ENCODE results near the gene ELP1.
"Not testable (repeated sequence)": the region's sequence is repeated elsewhere in the genome, so short reads cannot be mapped to it uniquely, and the experiment has no call there.

The ELP1 gene

GRCh38 chr9:108928386-108928785, 5.5 kb downstream of the ELP1 start:
- DNase-seq, result no peak

GRCh38 chr9:108924466-108924865, 9.5 kb downstream of the ELP1 start:
- no peak for DNase-seq

- no peak for DNase-seq
Measured at GRCh38 chr9:108921200-108921599, 12.7 kb downstream of the ELP1 start.

DNA sequence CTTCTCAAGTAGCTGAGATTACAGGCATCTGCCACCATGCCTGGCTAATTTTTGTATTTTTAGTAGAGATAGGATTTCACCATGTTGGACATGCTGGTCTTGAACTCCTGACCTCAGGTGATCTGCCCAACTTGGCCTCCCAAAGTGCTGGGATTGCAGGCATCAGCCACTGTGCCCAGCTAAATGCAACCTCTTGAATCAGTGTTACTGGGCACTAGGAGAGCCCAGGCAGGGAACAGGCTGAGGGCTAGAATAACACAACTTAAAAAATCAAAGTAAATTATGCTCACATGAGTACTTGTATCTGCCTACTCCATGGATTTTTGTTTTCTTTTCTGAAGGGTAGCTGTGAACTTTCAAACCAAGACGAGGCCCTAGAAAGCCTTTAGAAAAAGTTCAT, 13.5 kb downstream of the ELP1 start:
- not testable (repeated sequence) for DNase-seq

GRCh38 chr9:108919517-108919916, 14.4 kb downstream of the ELP1 start:
- no peak for DNase-seq

DNA sequence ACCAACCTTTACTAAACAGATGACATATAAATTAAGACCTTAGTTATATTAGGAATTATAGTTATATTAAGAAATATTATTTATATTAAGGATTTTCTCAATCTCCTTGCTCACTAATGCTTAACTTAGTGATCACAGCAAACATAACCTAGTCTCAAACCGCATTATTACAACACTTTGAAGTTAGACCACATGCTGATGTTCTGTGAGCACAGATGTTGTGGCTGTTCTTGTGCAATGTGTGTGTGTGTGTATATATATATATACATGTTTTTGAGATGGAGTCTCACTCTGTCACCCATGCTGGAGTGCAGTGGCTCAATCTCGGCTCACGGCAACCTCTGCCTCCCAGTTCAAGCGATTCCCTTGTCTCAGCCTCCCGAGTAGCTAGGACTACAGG, 20.5 kb downstream of the ELP1 start:
- peak; percentile 91 for DNase-seq

GRCh38 chr9:108911820-108912219, 22.1 kb downstream of the ELP1 start:
- no peak for DNase-seq

DNA sequence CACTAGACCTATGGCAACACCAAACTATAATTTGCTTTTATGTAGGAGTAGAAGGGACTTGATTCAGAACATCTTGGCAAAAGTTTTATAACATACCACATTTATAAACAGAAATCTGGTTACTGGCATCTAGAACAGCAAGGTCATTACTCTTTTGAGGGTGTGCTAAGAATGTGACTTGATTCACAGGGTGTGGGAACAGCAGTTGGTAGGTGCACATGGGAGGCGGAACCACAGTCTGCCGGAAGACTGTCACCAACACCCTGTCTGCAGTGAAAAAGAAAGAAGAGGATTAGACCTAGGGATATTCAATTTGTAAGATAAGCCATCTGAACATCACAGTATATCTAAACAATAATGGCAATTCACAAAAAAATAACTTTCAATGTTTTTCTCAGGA, 23.0 kb downstream of the ELP1 start:
- DNase-seq, result no peak

DNA sequence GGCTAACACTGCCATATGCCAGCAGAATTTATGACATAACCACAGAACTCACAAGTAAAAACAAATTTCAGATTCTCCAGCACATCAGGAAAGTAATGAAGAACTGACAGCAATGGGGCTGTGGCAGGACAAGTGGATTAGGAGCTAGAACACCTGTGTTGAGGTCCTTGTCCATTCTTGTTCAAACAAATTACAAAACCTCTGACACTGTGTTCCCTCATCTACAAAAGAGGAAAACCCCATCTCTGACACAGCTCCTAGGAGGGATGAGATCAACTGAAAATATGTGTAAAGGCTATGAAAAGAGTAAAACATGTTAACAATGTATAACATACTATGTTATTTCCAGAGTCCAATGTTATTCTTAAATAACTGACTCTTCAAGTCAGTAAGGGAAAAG, 23.5 kb downstream of the ELP1 start:
- DNase-seq, result no peak

- no peak for DNase-seq
Measured at GRCh38 chr9:108905494-108905893, 28.4 kb downstream of the ELP1 start.

GRCh38 chr9:108904161-108904560, 29.8 kb downstream of the ELP1 start:
- no peak for DNase-seq

DNA sequence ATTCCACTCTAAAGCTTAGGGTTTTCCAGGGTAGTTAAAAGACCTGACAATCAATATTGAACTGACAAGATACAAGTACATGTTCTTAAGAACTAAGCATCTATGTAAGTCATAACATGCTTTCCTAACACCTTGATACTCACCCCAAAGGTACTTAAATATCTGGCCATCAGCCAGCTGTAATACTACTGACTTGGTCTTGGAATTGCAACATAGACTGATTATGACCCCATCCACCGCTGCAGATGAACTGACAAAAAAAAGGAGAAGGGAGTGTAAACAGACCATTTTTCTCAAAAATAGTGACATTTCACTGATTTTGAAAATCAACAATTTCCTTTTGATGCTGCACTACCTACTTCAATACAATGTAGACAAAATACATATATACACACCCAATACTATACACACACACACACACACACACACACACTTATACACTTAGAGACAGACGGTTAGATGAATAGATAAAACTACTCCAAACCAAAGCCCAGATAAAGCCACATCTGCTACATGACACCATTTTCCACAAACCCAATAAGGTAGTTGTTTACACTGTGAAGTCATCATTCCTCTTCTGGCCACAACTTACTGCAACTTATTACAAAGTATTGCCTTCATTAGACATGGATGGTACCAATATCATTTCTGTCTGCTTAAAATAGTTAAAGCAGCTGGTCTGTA, 30.4 kb downstream of the ELP1 start:
- no peak for DNase-seq

- no peak for DNase-seq
Measured at GRCh38 chr9:108900176-108900575, 33.7 kb downstream of the ELP1 start.

DNA sequence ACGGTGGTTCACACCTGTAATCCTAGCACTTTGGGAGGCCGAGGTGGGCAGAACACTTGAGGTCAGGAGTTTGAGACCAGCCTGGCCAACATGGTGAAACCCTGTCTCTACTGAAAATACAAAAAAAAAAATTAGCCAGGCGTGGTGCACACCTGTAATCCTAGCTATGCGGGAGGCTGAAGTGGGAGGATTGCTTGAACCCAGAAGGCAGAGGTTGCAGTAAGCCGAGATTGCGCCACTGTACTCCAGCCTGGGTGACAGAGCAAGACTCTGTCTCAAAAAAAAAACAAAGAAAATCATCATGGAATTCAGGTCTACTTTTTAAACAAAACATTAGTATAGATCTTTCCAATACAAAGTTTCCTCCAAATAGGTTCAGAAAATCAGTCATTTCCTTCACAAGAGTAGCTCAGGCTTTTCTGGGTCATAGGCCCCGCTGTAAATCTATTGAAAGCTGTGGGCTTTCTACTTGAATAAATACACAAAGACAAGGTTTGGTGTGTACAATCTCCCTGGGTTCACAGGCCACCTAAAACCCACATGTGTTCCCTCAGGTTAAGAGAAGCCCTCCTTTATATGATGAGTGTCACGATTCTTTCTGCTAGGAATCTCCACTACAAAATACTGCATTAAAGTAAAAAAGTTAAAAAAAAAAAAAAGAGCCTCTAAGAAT, 34.8 kb downstream of the ELP1 start:
- not testable (repeated sequence) for DNase-seq

DNA sequence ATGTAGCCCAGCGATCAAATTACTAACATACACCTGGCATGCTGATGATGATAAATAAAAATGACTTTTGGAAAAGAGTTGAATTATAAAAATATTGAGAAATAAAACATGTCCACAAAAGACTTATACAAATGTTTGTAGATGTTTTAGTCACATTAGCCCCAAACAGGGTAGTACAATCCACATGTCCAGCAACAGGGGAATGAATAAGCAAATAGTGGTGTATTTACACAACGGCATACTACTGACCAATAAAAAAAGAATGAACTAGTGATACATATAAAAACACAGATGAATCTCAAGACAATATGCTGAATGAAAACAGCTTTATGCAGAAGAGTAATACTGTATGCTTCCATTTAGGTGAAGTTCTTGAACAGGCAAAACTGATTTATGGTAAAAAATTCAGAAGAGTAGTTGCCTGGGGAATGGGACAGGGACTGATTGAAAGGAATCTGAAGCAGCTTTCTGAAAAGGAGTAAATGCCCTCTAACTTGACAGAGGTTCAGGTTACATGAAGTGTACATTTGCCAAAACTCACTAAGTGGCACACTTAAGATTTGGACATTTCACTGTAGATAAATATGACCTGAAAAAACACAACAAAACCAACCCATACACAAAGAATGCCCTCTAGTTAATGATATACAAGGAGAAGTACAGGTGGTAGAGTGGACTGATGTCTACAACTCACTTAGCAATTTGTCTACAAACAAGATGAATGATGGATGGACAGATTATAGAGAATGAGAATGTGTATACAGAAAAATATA, 36.4 kb downstream of the ELP1 start:
- DNase-seq, result no peak

DNA sequence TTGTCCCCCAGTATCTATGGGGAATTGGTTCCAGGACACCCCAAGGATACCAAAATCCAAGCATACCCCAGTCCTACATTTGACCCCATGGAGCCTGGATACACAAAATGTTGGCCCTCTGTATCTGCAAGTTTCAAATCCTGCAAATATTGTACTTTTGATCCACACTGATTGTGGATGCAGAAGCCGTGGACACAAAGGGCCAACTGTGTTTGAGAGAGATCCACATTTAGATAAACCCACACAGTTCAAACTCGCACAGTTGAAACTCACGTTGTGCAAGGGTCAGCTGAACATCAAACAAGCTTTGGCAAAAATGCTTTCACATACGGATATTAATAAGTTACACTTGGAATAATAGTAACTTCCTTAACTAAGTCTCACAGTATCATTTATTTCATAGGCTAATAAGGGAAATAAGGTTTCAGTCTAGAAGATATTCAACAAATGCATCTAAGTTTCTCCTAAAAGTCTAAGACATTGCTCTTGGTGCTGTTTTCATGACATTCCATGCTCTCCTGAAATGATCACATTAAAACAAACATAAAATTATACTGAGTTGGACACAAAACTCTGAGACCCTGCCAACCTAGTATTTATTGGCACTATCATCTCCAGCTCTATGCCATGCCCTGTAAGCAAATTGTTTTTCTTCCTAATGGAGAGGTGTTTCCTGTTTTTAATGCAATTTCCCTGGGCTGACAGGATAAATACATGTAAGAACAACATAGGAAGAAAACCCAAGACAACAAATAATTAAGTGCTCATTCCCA, 39.5 kb downstream of the ELP1 start:
- no peak for DNase-seq

GRCh38 chr9:108889649-108890067, 44.3 kb downstream of the ELP1 start:
- DNase-seq, result peak; percentile 3

DNA sequence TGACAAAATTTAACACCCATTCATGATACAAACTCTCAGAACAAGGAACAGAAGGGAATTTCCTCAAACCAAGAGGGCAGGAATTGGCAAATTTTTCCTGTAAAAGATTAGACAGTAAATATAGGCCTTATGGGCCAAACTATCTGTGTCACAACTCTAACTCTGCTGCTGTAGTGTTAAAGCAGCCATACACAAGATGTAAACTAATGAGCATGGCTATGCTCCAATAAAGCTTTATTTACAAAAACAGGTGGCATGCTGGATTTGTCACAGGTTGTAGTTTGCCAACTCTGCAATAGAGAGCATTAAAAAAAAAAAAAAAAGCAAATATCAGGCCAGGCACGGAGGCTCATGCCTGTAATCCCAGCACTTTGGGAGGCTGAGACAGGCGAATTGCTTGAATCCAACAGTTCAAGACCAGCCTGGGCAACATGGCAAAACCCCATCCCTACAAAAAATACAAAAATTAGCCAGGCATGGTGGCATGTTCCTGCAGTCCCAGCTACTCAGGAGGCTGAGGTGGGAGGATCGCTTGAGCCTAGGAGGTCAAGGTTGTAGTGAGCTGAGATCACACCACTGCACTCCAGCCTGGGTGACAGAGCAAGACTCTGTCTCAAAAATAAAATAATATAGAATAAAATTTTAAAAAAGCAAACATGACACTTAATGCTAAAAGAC, 47.2 kb downstream of the ELP1 start:
- DNase-seq, result not testable (repeated sequence)

DNA sequence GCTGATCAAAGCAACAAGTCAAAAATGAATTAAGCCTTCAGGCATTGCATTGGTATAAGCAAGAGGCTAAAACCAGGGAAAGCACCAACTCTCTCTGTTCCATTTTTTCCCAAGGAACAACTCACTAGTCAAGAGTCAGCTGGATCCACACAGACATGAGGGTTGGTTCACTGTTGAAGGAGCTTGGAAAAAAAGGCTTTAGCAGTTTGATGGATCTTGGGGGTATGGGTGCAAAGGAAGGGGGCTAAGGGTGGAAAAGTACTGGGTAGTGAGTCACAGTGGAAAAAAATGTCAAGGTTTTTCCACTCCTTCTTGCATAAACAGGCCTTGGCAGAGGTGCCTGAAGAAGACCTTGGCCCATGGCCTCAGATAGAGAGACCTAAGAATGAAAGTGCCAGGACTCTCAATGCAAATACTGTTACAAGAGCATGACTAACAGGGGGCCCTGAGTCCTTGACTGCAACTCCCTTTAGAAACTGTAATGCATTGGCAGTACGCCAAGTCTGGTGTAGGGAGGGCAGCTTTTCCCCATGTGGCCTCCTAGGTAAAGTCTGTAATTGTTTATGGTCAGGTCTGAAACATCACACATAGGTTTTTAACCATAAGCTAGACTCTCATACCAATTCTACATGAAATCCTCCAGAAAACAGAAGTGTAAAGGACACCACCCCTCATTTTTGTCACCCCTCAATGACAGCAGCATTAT, 48.1 kb downstream of the ELP1 start:
- no peak for DNase-seq

DNA sequence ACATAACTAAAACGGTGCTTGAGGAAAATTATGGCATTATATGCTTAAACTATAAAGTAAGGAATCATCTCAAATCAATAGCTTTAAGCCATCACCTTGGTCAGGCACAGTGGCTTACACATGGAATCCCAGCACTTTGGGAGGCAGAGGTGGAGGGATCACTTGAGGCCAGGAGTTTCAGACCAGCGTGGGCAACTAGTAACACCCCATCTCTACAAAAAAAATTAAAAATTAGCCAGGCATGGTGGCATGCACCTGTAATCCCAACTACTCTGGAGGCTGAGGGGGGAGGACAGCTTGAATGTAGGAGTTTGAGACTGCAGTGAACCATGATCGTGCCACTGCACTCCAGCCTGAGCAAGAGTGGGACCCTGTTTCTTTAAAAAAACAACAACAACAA, 49.2 kb downstream of the ELP1 start:
- DNase-seq, result no peak

DNA sequence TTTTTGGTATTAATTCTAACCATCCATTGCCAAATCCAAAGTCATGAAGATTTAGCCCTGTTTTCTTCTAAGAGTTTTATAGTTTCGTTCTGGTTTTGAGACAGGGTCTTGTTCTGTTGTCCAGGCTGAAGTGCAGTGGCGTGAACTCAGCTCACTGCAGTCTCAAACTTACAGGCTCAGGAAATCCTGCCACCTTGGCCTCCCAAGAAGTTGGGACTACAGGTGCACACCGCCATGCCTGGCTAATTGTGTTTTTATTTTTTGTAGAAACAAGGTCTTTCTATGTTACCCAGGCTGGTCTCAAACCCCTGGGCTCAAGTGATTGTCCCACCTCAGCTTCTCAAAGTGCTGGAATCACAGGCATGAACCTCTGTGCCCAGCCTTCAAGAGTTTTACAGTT, 50.8 kb downstream of the ELP1 start:
- DNase-seq, result no peak
